DOHH2 (cell line): ENCODE results near the gene F12.

Experiments
- EZH2phosphoT487 ChIP-seq: fragments of 200-600 bp; sonication (generic); IDR thresholded peaks from 2 replicates; pipeline ENCODE4 v1.6.1; 2017; ENCODE audit warnings: borderline replicate concordance, mild to moderate bottlenecking, antibody characterized with exemption, low read length, moderate library complexity, mixed read lengths
- TF ChIP-seq, protein P1 (sequence below): fragments of 200-600 bp; sonication (generic); IDR thresholded peaks from one replicate; pipeline ENCODE4 v1.5.1; 2014; ENCODE audit warnings: antibody characterized with exemption, mild to moderate bottlenecking, low read depth, low read length; ENCODE audit not compliant: poor library complexity, severe bottlenecking

DNA sequence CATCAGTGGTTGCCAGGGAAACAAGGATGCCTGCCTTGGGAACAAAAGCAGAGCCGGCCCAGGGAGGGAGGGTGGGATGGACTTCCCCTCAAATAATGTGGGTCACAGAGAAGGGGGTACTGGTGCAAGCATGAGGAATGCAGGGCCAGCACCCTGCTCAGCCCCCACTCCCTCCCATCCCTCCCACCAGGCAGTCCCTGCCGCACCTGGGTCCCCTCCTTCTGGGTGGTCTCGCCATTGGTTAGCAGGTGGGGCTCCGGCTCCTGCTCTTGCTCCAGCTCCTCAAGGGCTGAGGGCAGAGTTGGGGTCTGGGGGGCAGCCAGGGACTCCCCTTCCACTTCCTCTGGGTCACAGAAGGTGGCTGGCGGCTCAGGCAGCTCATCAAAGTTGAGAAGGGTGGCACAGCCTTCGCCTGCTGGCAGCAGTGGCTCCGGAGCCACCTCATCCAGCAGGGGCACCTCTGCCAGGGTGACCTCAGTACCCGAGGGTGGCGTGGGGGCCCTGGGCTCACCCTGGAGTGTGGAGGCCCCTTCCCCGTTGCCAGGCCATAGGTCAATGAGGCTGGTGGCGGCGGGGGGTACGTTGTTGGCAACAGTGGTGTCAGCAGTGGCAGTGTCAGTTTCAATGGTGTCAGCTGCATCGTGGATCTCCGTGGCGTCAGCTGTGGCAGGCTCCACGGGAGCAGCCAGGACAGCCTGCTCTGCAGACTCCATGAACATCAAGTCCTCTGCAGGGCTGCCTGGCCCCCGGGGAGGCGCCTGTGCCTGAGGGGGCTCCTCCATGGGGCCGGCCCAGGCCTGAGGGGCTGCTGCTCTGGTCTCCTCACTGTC, 48.7 kb upstream of the F12 start:
- TF ChIP-seq, protein P1, sequence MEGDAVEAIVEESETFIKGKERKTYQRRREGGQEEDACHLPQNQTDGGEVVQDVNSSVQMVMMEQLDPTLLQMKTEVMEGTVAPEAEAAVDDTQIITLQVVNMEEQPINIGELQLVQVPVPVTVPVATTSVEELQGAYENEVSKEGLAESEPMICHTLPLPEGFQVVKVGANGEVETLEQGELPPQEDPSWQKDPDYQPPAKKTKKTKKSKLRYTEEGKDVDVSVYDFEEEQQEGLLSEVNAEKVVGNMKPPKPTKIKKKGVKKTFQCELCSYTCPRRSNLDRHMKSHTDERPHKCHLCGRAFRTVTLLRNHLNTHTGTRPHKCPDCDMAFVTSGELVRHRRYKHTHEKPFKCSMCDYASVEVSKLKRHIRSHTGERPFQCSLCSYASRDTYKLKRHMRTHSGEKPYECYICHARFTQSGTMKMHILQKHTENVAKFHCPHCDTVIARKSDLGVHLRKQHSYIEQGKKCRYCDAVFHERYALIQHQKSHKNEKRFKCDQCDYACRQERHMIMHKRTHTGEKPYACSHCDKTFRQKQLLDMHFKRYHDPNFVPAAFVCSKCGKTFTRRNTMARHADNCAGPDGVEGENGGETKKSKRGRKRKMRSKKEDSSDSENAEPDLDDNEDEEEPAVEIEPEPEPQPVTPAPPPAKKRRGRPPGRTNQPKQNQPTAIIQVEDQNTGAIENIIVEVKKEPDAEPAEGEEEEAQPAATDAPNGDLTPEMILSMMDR = no peak
- TF ChIP-seq EZH2phosphoT487 = no peak
